Measurements from ENCODE around the gene TBC1D5. TPM values are rescaled to one million over a fixed set of nuclear protein-coding genes. Genes with fewer than 3 reads are reported as not detected.

Gene TBC1D5
- total RNA-seq, 1 experiment from 2014 or later, result 30.4 TPM

DNA sequence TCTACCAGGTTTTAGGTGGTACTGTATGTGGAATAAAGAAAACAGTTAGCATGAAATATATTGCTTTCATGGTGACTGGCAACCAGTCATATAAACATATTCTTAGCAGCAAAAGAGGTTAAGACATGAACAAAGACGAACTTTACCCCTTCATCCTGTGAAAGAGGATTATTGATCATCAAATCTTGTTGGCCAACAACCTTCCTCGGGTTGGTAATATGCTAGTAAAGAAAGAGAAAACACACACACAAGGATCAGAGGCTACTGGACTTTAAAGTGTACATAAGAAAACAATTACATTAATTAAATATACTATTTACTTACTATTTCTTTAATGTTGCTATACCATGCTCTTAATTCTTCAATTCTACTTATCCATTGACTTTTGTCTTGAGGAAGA is 337.9 kb downstream of the TBC1D5 start:
- H3K4me1 ChIP-seq (ENCODE audit: control insufficient read depth, insufficient read depth, low read length), result no peaks in the 10 kb centered on the region
- ChIA-PET POLR2A (interaction anchor here (0.6 kb wide), 1 partner anchor 490 kb away, joined by 3 read pairs; no protein-coding TSS in a partner anchor), CTCF (no interaction called here)
- no peak overlapping the region for H3K4me3 ChIP-seq (ENCODE audit: low read depth in 2 of 2, low read length in 2 of 2)
- TF ChIP-seq, protein P1, sequence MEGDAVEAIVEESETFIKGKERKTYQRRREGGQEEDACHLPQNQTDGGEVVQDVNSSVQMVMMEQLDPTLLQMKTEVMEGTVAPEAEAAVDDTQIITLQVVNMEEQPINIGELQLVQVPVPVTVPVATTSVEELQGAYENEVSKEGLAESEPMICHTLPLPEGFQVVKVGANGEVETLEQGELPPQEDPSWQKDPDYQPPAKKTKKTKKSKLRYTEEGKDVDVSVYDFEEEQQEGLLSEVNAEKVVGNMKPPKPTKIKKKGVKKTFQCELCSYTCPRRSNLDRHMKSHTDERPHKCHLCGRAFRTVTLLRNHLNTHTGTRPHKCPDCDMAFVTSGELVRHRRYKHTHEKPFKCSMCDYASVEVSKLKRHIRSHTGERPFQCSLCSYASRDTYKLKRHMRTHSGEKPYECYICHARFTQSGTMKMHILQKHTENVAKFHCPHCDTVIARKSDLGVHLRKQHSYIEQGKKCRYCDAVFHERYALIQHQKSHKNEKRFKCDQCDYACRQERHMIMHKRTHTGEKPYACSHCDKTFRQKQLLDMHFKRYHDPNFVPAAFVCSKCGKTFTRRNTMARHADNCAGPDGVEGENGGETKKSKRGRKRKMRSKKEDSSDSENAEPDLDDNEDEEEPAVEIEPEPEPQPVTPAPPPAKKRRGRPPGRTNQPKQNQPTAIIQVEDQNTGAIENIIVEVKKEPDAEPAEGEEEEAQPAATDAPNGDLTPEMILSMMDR (IDR thresholded peaks at IDR 0.05), result no peak
- TF ChIP-seq, protein P2, sequence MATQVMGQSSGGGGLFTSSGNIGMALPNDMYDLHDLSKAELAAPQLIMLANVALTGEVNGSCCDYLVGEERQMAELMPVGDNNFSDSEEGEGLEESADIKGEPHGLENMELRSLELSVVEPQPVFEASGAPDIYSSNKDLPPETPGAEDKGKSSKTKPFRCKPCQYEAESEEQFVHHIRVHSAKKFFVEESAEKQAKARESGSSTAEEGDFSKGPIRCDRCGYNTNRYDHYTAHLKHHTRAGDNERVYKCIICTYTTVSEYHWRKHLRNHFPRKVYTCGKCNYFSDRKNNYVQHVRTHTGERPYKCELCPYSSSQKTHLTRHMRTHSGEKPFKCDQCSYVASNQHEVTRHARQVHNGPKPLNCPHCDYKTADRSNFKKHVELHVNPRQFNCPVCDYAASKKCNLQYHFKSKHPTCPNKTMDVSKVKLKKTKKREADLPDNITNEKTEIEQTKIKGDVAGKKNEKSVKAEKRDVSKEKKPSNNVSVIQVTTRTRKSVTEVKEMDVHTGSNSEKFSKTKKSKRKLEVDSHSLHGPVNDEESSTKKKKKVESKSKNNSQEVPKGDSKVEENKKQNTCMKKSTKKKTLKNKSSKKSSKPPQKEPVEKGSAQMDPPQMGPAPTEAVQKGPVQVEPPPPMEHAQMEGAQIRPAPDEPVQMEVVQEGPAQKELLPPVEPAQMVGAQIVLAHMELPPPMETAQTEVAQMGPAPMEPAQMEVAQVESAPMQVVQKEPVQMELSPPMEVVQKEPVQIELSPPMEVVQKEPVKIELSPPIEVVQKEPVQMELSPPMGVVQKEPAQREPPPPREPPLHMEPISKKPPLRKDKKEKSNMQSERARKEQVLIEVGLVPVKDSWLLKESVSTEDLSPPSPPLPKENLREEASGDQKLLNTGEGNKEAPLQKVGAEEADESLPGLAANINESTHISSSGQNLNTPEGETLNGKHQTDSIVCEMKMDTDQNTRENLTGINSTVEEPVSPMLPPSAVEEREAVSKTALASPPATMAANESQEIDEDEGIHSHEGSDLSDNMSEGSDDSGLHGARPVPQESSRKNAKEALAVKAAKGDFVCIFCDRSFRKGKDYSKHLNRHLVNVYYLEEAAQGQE (IDR thresholded peaks at IDR 0.05; ENCODE audit: insufficient read depth in 1 of 2, low read depth in 2 of 2, low read length in 1 of 2), result no peak
- no peak for TF ChIP-seq SIN3A (IDR thresholded peaks at IDR 0.05; ENCODE audit: borderline replicate concordance, insufficient read depth, low read depth, low read length)
- no peak for TF ChIP-seq POLR2AphosphoS5 (IDR thresholded peaks at IDR 0.05; ENCODE audit: low read depth, low read length)
- no peak for TF ChIP-seq TCF7L2 (IDR thresholded peaks at IDR 0.05; ENCODE audit: low read depth, low read length)
- no peaks in the 10 kb centered on the region for H3K27me3 ChIP-seq (ENCODE audit: control insufficient read depth, insufficient read depth, low read length)
- no peaks in the 10 kb centered on the region; the same call in 1 of the 2 replicates for H3K36me3 ChIP-seq (ENCODE audit: control insufficient read depth, insufficient read depth, low read length)
- ATAC-seq, result no peak
- intact Hi-C loops (cut with micrococcal nuclease; ENCODE audit: unreplicated experiment) (no loop called here), in situ Hi-C loops (cut with HindIII; ENCODE audit: low pct_unique_long_range_greater_than_20kb, low sequenced_read_pairs) (no loop called here)
- no peaks in the 10 kb centered on the region for H3K9me3 ChIP-seq (ENCODE audit: control insufficient read depth, insufficient read depth, low read depth, low read length)
- DNase-seq (ENCODE audit: low read depth, low spot score), result no peak
- H3K27ac ChIP-seq (ENCODE audit: low read length), result no peak overlapping the region
- no TSS peak for BruUV-seq (replicated peaks)

DNA sequence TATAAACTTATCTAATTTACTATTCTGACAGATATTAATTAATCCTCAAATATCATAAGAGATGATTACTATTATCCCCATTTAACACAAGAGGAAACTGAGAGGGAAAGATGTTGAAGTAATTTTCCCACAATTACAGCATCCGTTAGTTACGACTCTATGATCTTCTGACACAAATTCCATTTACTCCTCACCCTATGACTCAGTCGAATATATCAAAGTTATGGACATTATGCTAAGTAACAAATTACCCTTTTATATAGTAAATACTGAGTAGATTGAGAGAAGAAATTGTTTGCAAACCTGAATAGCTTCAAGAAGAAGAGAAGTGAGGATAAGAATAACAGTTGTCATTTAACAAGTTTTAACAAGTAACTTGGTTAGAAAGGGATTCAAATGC is 340.0 kb downstream of the TBC1D5 start:
- ATAC-seq (no peak), DNase-seq (ENCODE audit: low read depth, low spot score) (no peak)
- Histone ChIP-seq H3K27me3 (ENCODE audit: control insufficient read depth, insufficient read depth, low read length) (no peaks in the 10 kb centered on the region), H3K36me3 (ENCODE audit: control insufficient read depth, insufficient read depth, low read length) (no peaks in the 10 kb centered on the region; the same call in 1 of the 2 replicates), H3K4me3 (ENCODE audit: low read depth in 2 of 2, low read length in 2 of 2) (no peak overlapping the region), H3K27ac (ENCODE audit: low read length) (no peak overlapping the region), H3K4me1 (ENCODE audit: control insufficient read depth, insufficient read depth, low read length) (no peaks in the 10 kb centered on the region), H3K9me3 (ENCODE audit: control insufficient read depth, insufficient read depth, low read depth, low read length) (no peaks in the 10 kb centered on the region)
- intact Hi-C loops (cut with micrococcal nuclease; ENCODE audit: unreplicated experiment) (no loop called here), in situ Hi-C loops (cut with HindIII; ENCODE audit: low pct_unique_long_range_greater_than_20kb, low sequenced_read_pairs) (no loop called here)
- BruUV-seq (replicated peaks), result no TSS peak
- CTCF ChIA-PET, result no interaction called here
- POLR2A ChIA-PET, result no interaction called here
- TF ChIP-seq, protein P1 (IDR thresholded peaks at IDR 0.05), result no peak
- TF ChIP-seq TCF7L2 (IDR thresholded peaks at IDR 0.05; ENCODE audit: low read depth, low read length), result no peak
- TF ChIP-seq, protein P2 (IDR thresholded peaks at IDR 0.05; ENCODE audit: insufficient read depth in 1 of 2, low read depth in 2 of 2, low read length in 1 of 2), result no peak
- TF ChIP-seq SIN3A (IDR thresholded peaks at IDR 0.05; ENCODE audit: borderline replicate concordance, insufficient read depth, low read depth, low read length), result no peak
- TF ChIP-seq POLR2AphosphoS5 (IDR thresholded peaks at IDR 0.05; ENCODE audit: low read depth, low read length), result no peak

Measured in Panc1 (cell line).